ENCODE data around the gene RYR1.
"Not testable (repeated sequence)": the region's sequence is repeated elsewhere in the genome, so short reads cannot be mapped to it uniquely, and the experiment has no call there.

The RYR1 gene

DNA sequence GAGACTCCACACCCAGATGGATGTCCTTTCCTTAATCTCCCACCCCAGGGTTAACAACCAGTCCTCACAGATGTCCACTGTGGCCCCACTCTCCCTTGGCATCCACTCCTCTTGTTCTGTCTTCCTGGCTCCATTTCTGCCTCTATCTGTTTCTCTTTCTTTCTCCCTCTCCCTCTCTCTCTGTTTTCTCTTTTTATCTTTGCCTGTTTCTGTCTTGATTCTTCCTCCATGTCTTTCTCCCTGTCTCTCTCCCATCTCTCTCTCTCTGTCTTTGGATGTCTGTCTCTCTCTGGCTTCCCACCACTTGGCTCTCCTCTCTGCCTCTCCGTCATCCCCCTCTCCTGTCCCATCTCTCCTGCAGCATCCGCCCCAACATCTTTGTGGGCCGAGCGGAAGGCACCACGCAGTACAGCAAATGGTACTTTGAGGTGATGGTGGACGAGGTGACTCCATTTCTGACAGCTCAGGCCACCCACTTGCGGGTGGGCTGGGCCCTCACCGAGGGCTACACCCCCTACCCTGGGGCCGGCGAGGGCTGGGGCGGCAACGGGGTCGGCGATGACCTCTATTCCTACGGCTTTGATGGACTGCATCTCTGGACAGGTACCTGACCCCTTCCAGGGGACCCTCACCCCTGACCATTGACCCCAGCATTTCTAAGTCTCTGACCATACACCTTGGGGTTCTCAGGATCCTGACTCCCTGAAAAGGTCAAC, 24.4 kb downstream of the RYR1 start:
- DNase-seq (ENCODE audit: low spot score), result no peak

DNA sequence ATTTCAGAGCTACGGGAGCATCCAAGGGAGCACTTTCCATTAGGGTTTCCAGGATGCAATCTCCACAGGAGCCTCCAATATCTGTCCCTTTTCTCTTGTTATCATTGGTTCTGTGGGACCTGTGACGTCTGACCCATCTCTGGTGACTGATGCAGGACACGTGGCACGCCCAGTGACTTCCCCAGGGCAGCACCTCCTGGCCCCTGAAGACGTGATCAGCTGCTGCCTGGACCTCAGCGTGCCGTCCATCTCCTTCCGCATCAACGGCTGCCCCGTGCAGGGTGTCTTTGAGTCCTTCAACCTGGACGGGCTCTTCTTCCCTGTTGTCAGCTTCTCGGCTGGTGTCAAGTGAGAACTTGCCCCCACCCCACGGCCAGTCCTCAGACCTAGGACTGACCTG, 25.5 kb downstream of the RYR1 start:
- no peak for DNase-seq (ENCODE audit: low spot score)

DNA sequence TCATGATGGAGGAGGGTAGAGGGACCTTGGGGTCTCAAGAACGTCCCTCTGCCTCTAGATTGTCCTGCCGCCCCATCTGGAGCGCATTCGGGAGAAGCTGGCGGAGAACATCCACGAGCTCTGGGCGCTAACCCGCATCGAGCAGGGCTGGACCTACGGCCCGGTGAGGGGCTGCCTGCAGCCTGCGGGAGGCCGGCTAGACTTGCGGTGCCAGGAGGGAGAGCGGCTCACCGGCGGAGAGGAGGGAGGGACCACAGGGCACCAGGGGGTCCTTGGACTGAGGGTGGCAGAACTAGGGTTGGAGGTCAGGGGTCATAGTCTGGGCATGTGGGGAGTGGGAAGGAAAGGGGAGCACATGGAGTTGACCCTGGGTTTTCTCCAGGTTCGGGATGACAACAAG, 29.9 kb downstream of the RYR1 start:
- no peak for DNase-seq (ENCODE audit: low spot score)

DNA sequence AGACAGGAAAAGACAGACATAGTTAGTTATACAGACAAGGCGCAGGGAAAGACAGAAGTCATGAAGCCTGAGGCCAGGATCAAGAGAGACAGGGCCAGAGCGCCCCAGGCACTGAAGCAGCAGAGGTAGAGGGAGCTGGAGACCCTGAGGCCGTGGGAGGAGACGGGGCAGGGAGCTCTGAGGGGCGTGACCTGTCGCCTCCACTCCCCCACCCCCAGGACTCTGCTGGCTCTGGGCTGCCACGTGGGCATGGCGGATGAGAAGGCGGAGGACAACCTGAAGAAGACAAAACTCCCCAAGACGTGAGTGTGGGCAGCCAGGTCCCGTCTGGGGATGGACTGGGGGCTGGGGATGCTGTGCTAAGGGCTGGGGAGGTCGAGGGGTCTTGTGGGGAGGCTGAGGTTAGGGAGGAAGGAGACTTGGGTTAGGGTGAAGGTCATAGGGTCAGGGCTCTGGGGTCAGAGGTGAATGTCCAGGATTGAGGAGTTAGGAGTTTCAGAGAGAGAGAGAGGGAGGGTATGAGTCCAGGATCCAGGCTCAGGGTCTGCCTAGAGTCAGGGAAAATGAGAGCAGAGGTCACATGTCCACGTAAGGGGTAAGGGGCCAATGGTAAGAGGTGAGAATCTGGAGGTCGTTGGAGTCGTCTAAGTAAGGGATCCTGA, 31.1 kb downstream of the RYR1 start:
- DNase-seq (ENCODE audit: low spot score), result no peak

DNA sequence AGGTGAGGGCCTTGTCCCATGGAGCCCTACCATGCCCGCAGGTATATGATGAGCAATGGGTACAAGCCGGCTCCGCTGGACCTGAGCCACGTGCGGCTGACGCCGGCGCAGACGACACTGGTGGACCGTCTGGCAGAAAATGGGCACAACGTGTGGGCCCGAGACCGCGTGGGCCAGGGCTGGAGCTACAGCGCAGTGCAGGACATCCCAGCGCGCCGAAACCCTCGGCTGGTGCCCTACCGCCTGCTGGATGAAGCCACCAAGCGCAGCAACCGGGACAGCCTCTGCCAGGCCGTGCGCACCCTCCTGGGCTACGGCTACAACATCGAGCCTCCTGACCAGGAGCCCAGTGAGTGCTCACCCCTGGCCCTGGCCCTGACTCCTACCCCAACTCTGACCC, 32.6 kb downstream of the RYR1 start:
- no peak for DNase-seq (ENCODE audit: low spot score)

DNA sequence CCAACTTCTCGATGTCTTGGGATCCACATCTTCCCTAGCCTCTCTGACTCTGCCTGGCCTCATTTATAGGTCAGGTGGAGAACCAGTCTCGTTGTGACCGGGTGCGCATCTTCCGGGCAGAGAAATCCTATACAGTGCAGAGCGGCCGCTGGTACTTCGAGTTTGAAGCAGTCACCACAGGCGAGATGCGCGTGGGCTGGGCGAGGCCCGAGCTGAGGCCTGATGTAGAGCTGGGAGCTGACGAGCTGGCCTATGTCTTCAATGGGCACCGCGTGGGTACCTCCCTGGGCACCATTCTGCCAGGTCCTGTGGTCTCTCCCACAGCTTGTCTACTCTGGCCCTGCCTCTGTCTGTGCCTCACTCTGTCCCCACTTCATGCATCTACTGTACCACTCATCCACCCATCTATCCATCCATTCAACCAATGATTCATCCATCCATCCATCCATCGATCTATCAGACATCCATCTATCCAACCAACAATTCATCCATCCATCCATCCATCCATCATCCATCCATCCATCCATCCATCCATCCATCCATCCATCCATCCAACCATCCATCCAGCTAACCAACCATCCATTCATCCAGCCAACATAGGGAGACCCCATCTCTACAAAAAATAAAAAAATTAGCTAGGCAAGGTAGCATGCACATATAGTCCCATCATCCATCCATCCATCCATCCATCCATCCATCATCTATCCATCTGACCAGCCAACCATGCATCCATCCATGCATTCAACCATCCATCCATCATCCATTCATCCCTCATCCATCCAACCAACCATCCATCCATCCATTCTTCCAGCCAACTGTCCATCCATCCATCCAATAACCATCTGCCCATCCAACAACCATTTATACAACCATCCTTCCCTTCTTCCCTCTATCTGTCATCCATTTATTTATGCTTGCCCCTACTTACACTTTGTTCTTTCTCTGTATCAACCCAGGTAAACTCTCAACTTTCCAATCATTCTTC, 34.3 kb downstream of the RYR1 start:
- DNase-seq (ENCODE audit: low spot score), result no peak

DNA sequence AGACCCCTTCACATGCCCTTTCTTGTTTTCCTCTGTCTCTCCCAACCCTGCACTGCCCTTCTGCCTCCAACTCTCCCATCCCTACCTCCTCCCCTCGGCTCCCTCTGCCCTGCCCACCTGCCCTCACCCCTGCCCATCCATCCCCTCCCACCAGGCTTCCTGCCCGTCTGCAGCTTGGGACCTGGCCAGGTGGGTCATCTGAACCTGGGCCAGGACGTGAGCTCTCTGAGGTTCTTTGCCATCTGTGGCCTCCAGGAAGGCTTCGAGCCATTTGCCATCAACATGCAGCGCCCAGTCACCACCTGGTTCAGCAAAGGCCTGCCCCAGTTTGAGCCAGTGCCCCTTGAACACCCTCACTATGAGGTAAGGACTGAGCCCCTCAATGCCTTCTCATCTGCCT, 35.7 kb downstream of the RYR1 start:
- no peak for DNase-seq (ENCODE audit: low spot score)

DNA sequence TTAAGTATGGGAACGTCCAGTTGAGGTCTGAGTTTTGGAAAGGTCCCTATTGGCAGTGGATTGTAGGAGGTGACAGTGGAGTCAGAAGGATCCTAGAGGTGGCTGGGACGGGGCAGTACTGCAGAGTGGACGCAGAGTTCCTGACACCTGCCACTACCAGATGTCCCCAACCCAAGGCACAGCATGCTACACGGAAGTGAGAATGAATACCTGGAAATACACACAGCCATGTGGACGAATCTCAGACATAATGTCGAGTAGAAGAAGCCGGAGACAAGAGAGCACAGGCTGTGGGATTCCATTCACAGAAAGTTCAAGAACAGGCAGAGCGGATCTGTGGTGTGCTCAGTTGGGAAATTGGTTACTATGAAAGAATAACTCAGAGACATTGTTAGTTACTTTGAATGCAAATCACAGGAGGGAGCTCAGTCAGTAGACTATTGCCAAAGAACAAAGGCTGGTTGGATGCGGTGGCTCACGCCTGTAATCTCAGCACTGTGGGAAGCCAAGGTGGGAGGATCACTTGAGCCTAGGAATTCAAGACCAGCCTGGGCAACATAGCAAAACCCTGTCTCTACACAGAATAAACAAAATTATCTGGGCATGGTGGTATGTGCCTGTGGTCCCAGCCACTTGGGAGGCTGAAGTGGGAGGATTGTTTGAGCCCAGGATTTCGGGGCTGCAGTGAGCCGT, 37.4 kb downstream of the RYR1 start:
- DNase-seq (ENCODE audit: low spot score), result no peak

DNA sequence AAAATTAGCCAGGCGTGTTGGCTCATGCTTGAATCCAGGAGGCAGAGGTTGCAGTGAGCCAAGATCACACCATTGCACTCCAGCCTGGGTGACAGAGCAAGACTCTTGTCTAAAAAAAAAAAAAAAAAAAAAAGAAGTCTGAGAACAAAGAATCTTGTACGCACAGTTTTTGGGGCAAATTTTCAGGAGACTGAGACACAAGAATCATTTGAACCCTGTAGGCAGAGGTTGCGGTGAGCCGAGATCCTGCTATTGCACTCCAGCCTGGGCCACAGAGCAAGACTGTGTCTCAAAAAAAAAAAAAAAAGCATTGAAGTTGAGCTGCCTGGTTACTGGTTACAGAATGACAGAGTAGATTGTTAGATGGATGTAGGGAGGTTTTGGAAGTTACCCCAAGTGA, 39.2 kb downstream of the RYR1 start:
- not testable (repeated sequence) for DNase-seq (ENCODE audit: low spot score)

DNA sequence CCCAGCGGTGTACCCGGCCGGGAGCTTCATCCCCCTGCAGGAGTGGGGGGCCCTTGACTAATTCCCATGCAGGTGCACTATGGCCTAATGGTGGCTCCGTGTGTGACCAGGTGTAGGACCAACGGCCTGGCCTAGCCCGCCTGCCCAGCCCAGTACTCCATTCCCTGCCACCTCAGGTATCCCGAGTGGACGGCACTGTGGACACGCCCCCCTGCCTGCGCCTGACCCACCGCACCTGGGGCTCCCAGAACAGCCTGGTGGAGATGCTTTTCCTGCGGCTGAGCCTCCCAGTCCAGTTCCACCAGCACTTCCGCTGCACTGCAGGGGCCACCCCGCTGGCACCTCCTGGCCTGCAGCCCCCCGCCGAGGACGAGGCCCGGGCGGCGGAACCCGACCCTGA, 39.7 kb downstream of the RYR1 start:
- DNase-seq (ENCODE audit: low spot score), result no peak

DNA sequence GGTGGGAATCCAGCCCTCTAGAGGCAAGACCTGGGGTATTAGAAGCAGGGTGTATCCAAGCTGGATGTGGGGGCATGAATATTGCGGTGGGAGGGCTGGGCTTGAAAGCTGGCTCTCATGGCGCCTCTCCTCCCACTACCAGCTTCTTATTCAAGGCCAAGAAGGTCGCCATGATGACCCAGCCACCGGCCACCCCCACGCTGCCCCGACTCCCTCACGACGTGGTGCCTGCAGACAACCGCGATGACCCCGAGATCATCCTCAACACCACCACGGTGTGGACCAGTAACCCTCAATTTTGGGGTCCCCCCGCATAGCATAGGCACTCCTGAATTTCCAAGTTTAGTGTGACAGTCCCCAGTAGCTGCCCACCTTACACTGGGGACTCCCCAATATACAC, 41.7 kb downstream of the RYR1 start:
- no peak for DNase-seq (ENCODE audit: low spot score)

DNA sequence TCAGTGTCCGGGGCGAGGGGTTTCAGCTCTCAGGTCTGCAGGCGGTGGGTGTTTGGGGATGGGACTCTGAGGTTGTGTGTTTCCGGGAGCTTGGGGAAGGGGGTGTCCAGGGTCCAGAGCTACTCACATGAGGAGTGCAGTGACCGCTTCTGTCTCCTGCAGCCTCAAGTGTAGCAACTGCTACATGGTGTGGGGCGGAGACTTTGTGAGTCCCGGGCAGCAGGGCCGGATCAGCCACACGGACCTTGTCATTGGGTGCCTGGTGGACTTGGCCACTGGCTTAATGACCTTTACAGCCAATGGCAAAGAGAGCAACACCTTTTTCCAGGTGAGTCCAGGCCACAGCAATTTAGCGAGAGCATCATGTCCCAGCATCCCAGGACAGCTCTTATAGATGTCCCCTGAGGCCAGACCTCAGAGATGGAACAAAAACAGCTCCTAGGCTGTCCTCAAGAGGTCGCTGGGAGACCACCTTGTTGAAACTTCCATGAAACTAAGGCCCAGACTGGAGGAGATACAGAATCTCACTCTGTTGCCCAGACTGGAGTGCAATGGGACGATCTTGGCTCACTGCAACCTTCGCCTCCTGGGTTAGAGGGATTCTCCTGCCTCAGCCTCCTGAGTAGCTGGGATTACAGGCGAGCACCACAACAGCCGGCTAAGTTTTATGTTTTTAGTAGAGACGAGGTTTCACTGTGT, 44.9 kb downstream of the RYR1 start:
- DNase-seq (ENCODE audit: low spot score), result peak; percentile 55

DNA sequence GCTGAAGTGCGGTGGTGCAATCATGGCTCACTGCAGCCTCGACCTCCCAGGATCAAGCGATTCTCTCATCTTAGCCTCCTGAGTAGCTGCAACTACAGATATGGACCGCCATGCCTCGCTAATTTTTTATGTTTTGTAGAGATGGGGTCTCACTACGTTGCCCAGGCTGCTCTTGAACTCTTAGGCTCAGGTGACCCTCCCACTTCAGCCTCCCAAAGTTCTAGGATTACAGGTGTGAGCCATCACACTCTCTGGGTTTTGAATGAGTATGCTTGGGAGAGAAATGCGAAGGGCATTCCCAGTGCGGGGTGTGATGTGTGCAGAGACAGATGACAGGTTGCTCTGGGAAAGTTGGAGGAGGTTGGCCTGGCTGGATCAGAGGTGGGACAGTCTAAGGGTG, 49.0 kb downstream of the RYR1 start:
- no peak for DNase-seq (ENCODE audit: low spot score)

DNA sequence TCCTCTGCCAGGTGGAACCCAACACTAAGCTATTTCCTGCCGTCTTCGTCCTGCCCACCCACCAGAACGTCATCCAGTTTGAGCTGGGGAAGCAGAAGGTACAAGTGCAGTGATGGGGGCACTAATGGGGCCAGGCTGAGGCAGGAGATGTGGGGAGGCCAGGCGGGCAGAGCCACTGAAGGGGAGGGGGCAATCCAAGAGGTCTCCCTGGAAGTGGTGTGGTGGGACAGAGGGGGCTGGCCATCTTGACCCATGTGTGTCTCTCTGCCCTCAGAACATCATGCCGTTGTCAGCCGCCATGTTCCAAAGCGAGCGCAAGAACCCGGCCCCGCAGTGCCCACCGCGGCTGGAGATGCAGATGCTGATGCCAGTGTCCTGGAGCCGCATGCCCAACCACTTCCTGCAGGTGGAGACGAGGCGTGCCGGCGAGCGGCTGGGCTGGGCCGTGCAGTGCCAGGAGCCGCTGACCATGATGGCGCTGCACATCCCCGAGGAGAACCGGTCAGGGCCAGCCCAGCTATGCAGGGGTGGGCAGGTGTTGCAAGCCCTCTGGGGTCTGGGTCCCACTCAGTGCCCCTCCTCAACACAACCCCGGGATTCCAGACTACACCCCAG, 49.6 kb downstream of the RYR1 start:
- peak; percentile 23 for DNase-seq (ENCODE audit: low spot score)

DNA sequence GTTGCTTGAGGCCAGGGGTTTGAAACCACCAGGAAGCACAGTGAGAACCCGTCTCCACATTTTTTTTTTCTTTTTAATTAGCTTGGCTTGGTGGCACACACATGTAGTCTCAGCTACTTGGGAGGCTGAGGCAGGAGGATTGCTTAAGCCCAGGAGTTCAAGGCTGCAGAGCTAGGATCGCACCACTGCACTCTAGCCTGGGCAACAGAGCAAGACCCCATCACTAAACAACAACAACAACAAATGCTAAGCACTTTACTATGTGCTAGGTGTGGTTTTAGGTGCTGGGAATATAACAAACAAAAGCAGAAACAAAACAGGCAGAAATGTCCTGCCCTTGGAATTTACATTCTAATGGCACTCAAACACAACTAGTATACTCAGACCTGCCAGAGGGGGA, 51.3 kb downstream of the RYR1 start:
- no peak for DNase-seq (ENCODE audit: low spot score)

DNA sequence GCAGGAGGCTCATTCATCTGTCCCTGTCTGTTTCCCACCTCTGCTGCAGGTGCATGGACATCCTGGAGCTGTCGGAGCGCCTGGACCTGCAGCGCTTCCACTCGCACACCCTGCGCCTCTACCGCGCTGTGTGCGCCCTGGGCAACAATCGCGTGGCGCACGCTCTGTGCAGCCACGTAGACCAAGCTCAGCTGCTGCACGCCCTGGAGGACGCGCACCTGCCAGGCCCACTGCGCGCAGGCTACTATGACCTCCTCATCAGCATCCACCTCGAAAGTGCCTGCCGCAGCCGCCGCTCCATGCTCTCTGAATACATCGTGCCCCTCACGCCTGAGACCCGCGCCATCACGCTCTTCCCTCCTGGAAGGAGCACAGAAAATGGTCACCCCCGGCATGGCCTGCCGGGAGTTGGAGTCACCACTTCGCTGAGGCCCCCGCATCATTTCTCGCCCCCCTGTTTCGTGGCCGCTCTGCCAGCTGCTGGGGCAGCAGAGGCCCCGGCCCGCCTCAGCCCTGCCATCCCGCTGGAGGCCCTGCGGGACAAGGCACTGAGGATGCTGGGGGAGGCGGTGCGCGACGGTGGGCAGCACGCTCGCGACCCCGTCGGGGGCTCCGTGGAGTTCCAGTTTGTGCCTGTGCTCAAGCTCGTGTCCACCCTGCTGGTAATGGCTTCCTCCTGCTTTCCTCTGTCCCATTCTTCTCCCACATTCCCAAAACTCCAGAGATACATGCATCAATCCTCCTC, 52.2 kb downstream of the RYR1 start:
- DNase-seq (ENCODE audit: low spot score), result peak; percentile 23

DNA sequence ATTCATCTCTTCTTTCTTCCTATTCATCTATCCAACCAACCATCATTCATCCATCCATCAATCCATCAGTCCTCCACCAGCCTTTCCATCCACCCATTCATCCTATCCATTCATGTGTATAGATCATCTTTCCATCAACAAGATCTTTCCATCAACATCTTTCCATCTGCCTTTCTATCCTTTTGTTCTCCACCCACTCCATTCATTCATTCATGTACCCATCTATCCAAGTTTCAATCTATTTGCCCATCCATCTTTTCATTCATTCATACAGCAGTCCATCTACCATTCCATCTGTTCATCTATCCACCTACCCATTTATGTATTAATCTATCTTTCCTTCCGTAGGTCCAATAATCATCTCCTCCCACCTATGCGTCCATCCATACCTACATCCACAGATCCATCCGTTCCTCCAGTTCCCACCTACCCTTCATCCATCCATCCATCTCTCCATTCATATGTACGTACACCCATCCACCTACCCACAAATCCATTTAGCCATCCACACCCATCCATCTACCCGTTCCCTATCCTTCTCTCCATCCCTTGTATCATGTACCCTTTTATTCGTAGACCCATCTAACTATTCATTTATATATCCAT, 53.3 kb downstream of the RYR1 start:
- no peak for DNase-seq (ENCODE audit: low spot score)

DNA sequence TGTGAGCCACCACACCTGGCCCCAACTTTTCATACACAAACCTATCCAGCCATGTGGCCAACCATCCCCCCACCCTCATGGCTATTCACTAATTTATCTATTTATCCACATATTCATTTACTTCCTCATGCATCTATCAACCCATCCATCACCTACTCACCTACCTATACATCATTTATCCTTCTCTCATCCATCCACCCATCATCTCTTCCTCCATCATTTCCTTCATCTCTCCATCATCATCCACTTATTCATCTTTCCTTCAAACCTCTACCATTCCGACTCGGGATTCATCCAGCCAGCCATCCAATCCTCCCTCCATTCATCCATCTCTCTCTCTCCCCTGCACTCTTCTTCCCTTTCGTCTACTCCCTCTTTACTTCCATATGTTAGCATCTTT, 54.6 kb downstream of the RYR1 start:
- DNase-seq (ENCODE audit: low spot score), result no peak

DNA sequence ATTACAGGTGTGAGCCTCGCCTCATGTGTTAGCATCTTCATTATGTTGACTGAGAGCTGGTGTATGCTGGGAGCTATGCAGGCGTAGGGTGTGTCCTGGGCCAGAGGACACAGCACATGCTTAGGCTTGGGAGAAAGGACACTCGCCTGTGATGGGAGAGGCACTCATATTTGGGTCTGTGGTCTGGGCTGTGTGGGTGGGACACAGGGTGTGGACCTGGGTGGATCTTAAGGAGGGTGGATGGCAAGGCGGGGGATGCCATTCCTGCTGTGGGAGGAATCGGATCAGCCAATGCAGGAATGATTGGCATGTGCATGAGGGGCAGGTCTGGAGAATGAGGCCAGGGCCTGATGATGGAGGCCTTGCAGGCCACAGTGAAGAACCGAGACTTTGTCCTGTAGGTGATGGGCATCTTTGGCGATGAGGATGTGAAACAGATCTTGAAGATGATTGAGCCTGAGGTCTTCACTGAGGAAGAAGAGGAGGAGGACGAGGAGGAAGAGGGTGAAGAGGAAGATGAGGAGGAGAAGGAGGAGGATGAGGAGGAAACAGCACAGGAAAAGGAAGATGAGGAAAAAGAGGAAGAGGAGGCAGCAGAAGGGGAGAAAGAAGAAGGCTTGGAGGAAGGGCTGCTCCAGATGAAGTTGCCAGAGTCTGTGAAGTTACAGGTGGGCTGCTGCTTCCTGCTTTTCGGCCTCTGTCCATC, 55.4 kb downstream of the RYR1 start:
- peak; percentile 10 for DNase-seq (ENCODE audit: low spot score)
